Globus pallidus (tissue), 1 donor: ENCODE results near the gene ARHGAP6.

Experiments
- DNase-seq: peaks from one replicate; pipeline ENCODE4 v3.0.0-alpha.2; 2015; ENCODE audit warnings: low spot score

Gene ARHGAP6

DNA sequence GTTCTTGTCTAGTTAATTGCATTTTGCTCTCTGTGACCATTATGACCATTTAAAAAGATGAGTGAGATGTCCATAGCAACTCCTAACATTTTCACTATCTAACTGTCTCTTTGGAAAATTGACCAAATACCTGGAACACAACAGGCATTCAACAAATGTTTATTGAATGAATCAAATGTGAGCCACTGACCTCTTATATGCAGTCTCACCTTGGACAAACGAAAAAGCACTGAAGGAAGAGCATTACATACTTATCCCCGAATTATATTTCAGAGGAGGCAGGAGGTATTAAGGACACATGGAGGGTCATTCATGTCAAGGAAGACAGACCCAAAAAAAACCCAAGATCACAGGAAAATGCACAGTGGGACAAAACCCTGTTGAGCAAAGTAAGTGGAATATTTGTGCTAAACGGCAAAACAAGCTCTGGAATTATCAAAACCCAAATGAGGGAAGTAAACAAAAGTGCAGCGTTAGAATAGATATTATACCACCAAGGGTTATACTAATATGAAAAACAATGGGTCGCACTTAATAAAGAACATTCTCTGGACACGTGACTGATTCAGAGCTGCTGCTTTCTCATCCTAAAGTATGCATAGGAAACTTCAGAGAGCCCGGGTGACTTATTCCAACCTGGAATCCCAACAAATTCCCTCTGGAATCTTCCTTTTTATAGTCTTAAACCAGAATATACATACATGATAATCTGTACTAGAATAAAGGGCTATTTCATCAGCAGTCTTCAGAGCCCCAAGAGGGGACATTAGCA lies 240.6 kb downstream of the ARHGAP6 start:
- DNase-seq = no peak

DNA sequence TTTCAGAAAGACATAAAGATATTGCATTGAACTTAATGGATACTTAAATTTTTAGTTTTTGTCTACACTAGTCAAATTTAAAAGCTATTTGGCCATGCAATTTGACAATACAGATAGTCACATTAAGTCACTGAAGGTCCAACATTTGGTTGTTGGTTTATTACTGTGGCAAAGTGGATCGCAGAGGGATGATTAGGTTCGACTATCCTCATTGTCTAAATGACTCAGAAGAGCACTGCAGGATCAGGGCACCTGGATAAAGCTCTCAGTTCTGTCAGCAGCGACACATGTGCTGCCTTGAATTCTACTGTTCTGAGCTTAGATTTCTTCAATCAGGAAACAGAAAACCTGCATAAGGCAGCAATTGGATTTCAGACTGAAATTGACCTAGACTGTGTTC lies 241.8 kb downstream of the ARHGAP6 start:
- no peak for DNase-seq

DNA sequence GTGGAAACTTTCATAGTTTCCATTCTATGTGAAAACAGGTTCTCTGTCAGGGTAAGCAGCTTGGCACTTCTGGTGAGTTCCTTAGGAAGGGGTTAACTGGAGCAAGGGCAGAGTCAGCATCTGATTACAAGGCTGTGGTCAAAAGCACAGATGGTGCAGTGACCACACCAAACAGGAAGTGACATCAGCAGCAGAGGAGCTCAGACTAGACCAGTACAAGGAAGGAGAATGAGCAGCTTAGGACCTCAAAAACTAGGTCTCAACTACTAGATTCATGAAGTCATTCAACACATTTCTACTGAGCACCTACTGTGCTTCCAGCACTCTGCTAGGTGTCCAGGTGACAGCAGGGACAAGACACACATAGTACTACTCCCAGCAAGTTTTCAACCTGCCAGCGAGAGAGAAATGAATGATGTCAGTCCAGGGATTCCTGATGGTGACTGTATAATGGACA lies 242.3 kb downstream of the ARHGAP6 start:
- DNase-seq = peak; percentile 20

DNA sequence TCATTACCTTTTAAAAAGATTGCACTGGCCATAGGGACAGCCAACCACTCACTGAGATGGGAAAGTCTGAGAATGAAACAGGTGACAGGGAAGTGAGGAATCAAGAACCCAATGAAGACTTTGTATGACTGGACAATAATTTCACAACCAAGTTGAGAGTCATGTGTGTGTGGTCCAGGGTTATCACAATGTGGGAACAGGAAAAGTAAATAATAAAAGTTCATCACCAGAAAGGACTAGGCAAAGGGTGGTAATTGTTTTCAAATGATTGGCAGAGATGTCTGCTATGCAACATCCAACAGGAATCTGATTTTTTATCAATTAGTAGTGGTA lies 243.2 kb downstream of the ARHGAP6 start:
- DNase-seq = no peak

DNA sequence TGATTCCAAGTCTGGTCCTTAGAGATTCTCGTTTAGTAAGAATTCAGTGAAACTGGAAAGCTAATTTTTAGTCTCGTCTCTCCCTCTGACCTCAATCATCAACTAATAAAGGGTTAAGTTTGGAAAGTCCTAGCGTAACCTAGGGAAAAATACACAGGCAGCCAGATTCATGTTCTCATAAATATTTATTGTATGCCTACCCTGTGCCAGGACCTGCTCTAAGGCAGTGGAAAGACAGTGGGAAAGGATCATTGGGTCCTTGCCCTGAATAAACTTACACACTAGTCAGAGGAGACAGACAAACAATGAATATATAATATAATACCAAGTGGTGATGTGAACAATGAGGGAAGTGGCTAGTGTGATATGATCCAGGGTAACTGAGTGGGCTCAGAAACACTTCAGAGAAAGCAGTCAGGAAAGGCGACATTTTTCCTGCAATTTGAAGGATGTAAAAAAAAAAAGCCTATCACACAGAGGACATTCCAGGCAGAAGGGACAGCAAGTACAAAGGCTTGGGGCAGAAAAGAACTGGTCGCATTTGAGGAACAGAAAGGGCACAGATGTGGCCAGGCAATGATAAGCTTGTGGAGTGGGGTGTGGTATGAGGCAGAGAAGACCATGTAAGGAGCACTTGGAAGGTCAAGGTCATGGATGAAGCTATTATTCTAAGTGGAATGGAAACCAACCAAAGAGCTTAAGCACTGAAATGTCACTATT lies 243.8 kb downstream of the ARHGAP6 start:
- no peak for DNase-seq

DNA sequence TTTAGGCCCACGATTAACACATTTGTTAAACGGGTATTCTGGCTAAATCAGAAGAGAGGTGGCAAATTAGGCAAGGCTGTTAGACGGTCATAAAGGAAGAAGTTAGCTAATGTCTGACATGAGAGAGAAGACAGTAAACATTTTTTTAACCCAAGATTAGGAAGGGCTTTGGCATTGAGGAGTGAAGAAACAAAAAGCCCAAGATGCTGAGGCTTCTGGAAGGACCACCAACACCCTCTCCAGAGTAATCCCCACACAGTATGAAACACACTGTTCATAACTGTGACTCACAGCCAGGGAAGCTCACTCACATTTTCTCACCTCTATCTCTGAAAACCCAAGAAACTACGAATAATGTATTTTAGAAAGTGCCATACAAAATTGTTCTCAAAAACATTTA lies 244.9 kb downstream of the ARHGAP6 start:
- no peak for DNase-seq

DNA sequence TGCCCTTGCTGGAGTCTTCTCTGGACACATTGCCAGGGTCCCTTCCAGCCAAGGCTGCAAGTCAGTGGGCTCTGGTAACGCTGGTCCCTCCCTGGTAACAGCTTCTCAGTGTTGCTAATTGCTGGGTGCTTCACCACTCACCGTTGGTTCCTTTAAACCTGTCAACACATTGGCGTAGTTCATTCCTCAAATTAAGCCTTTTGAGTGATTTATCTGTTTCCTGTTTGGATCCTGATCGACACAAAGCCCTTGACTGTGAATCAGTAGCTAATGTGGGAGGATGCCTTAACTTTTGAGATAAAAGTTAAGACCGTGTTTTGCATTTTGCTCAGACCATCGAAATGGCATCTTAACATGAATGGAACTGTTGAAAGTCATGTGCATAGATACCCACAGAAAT lies 246.6 kb downstream of the ARHGAP6 start:
- no peak for DNase-seq

DNA sequence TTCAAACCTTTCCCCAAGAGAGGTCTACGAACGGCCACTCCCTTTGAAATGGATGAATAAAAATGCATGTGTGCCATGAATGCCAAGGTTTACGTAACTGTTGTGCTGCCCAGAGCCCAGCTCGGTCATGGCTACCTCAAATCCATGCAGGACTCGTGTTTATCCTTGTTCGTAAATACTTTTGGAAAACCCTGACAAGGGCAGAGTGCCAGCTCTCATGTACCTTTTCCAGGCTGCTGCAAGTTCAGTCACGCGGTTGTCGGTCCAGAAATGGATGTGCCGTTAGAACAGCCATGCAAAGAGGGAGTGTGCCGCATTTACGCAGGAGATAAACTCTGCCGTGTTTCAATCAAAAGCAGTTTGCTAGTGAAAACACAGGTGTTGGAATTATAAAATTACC lies 249.1 kb downstream of the ARHGAP6 start:
- no peak for DNase-seq

DNA sequence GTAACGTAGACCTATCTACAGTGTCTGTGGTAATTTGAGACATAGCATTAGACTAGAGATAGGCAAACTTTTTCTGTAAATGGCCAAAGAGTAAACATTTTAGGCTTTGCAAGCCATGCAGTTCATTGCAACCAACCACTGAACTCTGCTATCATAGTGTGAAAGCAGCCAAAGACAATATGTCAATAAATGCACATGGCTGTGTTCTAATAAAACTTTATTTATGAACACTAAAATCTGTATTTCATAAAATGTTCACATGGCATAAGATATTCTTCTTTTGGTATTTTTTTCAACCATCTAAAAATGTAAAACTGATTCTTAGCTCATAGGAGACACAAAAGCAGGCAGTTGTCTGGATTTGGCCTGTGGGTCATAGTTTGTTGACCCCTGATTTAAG lies 251.6 kb downstream of the ARHGAP6 start:
- DNase-seq = no peak

DNA sequence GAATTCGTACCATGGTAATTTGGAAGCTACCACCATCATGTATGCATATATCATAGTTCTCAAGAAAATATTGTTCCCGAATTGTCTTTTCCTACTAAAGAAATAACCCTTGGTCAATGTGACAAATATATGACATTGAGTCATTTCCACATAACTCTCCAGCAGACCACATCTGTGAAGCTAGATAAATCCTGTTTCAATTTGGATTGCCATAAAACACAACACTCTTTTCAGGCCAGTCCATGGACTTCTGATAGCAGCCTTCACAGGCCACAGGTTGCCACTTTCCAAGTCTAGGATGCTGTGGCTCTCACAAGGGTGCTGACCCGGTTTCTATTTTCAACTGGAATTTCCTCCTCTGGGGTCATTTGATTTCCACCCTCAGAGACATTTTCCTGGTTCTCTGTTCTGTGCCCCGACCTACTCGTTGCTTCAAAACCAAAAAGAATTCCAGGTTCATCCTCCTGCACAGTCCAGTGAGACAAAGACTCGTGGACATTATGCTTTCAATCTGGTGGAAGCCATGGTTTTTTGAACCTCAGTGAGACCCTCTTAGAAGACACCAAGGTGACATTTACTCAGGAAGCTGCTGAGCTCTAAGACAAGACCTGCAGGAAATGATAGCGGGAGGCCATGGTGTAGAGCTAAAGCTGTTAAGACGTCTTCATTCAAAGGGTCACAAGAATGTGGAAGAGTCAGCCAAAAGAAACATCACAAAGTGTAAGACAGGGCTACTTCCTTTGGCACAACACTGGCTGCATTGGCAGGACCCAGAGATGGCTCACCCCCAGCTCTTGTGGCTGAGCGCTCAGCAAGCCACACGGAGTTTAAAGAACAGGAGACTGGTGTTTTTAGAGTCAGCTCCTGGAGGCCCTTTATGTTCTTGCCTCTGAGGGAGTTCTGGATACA lies 252.8 kb downstream of the ARHGAP6 start:
- DNase-seq = no peak

DNA sequence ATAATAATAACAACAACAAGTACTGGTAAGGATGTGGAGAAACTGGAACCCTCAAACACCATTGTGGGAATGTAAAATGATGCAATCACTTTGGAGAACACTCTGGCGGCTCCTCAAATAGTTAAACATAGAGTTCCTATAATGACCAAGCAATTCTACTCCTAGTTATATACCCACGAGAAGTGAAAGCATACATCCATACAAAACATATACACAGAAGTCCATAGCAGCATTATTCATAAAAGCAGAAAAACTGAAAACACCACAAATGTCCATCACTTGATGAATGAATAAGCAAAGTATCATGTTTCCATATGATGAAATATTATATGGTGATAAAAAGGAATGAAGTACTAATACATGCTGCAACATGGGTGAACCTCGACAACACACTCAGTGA lies 255.8 kb downstream of the ARHGAP6 start:
- no peak for DNase-seq

DNA sequence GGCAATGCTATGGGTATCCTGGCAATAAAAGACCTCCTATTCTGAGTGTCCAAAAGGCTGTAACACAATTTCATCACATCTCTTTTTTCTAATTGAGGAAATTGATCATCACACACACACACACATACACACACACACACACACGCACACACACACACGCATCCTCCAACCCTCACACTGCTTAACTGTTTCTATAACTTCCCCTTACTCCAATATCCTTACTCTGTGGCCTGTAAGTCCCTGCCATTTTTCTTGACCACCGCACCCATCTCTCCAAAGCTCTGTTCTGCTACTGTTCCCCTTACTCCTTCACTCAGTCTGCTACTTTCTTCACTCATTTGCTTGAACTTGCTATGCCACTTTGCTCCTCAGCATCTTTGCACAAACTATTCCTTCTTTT lies 256.9 kb downstream of the ARHGAP6 start:
- no peak for DNase-seq

DNA sequence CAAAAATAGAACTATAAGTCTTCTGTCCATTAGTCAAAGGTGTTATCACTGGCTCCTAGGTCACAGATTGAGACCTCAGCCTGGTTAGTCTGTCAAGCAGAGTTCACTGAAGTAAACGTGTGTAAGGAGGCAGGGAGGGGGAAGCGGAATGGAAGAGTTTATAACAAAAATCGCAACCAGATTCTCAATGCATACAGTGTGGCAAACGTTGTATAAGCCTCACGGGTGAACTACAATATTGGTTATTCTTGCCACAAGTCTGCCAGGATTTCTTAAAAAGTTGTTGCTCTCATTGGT lies 257.7 kb downstream of the ARHGAP6 start:
- DNase-seq = no peak

DNA sequence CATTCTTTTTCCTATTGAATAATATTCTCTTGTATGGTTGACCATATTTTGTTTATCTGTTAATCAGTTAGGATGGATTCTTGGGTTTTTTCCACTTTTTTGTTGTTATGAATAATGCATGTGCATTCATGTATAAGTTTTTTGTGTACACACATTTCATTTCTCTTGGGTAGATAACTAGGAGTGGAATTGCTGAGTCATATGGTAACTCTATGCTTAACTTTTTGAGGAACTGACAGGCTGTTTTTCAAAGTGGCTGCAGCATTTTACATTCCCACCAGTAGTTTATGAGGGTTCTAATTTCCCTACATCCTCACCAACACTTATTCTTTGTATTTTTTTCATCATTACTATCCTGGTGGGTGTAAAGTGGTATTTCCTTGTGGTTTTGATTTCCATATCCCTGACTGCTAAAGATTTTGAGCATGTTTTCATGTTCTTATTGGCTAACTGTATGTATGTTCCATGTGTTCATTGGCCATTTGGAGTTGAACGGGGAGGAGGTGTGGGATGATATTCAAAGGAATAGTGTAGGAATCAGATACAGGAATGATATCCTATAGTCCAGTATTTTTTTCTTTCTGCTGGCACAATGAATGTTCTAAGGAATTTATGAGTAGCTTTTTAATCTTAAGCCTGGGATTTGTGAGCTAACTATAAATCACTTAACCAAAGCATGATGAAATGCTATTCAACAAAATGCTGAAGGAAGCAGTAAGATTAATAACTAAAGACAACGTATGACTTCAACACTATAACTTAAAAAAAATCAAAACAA lies 258.2 kb downstream of the ARHGAP6 start:
- DNase-seq = no peak

DNA sequence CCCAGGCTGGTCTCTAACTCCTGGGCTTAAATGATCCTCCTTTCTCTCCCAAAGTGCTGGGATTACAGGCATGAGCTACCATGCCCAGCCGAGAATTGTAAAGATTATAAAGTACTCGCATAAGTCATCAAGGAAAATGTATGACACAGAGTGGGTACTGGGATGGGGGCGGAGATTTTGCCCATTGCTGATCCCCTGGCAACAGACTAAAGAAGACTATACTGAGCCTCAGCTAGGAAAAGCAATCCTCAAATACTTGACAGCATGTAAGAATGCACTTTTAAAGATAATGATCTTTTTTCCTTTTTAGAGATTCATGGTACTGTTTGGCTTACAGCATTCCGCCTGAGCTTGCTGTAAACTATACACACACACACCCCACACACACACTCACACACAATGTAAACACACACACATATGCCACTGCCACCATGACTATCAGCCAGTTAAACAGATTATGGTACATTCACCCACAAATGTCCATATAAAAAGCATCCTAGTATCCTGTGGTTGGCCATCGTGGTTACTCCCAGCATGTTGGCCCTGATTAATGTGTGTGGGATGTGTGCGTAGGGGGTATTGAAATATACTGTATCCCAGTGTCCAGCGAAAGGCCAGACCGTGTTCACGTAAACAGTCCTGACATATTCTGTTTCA lies 259.5 kb downstream of the ARHGAP6 start:
- no peak for DNase-seq

DNA sequence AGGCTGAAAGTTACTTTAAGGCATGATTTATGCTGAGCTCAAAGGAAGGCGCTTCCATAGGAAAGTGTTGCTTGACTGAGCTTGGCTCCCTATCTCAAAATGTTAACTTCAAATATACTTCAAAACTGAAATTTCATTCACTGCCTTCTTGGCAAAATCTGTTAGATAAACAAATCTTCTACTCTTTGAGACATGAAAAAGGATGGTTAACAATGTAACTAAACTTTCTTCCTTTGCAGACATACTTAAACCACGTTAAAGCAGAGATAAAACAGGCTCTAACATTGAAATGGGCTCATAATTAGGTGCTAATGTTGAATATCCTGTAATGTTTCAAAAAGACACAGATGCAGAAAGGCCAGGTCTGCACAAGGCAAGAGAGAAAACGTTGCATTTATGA lies 262.1 kb downstream of the ARHGAP6 start:
- no peak for DNase-seq

DNA sequence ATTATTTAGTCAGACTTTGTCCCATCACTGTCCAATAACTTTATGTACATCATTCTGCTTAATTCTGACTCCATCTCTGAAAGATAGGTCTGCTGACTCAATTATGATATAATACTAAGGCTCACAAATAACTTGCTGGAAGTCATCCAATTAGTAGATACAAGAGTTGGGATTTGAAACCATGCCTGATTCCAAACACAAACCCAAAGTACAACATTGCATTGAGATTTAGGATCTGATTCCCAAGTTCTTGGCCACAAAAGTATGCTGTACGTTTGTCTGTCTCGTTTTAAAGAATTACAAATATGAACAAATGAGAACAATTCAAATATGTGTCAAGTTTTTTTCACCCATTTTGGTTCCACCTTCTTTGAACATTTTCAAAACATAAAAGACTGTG lies 263.8 kb downstream of the ARHGAP6 start:
- DNase-seq = no peak

DNA sequence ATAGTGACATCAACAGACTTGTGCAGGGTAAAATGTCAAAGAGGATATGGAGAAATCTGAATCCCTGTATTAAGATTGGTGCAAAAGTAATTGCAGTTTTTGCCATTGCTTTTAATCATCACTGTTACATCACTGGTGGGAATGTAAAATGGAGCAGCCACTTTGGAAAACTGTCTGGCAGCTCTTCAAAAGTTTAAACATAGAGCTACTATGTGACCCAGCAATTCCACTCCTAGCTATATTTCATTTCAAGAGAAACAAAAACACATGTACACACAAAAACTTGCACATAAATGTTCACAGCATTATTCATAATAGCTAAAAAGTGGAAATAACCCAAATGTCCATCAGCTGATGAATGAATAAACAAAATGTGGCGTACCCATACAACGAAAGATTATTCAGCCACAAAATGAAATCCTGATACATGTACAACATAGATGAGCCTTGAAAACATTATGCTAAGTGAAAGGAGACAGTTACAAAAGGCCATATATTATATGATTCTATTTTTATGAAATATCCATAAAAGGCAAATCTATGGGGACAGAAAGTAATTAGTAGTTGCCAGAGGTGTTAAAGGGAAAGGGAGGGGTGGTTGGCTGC lies 266.1 kb downstream of the ARHGAP6 start:
- DNase-seq = no peak

DNA sequence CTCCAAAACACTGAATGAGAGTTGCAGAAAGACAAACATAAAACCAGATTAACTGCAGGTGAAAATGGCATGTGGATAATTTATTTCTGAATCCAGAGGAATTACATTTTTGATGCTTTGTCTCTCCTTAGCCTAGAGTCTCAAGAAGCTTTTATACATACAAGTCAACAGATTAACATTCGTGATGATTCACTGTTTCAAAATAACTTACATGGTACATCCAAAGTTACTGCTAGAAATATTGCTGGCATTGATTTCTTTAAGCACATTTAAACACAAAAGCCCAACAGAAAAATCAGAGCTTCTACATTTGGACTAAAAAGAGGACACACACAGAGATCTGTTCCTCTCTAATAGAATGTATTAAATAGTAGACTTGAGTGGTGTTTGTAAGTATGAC lies 266.9 kb downstream of the ARHGAP6 start:
- no peak for DNase-seq

DNA sequence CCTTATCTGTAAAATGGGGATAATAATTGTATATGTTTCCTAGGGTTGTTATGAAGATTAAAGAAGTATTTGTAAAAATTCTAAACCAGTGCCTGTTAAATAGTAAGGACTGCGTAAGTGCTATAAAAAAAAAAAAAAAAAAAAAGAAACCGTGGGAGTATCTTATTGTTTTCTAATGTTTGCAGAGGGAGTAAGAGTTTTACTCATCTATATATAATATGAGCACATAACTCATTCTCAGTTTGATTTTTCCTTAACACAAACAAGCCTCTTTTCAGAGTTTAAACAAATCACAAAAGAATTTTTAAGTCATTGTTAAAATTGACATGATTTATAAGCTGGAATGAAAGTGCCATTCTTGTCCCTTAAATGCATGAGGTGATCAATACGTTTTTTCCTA lies 267.6 kb downstream of the ARHGAP6 start:
- DNase-seq = no peak

DNA sequence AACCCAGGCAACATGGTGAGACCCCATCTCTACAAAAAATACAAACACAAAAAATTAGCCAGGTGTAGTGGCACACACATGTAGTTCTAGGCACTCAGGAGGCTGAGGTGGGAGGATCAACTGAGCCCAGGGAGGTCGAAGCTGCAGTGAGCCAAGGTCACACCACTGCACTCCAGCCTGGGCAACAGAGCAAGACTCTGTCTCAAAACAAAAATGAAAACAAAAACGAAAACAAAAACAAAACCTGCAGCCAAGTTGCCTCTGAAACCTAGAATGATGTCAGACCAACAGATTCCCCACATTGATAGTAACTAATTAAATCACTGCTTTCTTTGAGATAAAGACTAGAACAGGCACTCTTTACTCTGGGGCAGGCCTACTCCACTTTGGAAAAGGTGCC lies 268.0 kb downstream of the ARHGAP6 start:
- DNase-seq = no peak
